K562 (cell line): ENCODE results near the gene DHX8. TPM values are rescaled to one million over a fixed set of nuclear protein-coding genes. Genes with fewer than 3 reads are reported as not detected.
A peak's percentile ranks its signal among the peaks of the same experiment; 100 is the strongest.

Source experiments
- AFF4 ChIP-seq: sonication (generic); formaldehyde crosslinking; IDR thresholded peaks from 2 replicates; pipeline ENCODE4 v1.8.0; 2023; ENCODE audit warnings: mild to moderate bottlenecking, missing genetic modification reagents
- CAMTA2 ChIP-seq: fragments of 250-450 bp; sonication (Bioruptor Pico); conservative IDR thresholded peaks from 2 replicates; pipeline ENCODE4 v1.5.1; 2022
- ETS2 ChIP-seq: IDR thresholded peaks from 2 replicates; pipeline ENCODE4 v1.6.1; 2016; ENCODE audit warnings: borderline replicate concordance, missing genetic modification characterization, mild to moderate bottlenecking, moderate library complexity, missing compliant biosample characterization; ENCODE audit not compliant: poor library complexity, severe bottlenecking
- NBN ChIP-seq: fragments of 450-650 bp; IDR thresholded peaks from 2 replicates; pipeline ENCODE4 v1.6.1; 2016; ENCODE audit warnings: low read depth, mild to moderate bottlenecking
- NCOA2 ChIP-seq, 2 experiments: fragments of 450-650 bp; IDR thresholded peaks; 2 replicates each; pipeline ENCODE4 v1.6.1; 2018; ENCODE audit warnings: mild to moderate bottlenecking in 2 of 2, moderate library complexity in 1 of 2; ENCODE audit not compliant: partially characterized antibody in 2 of 2
- NFATC3 ChIP-seq: fragments of 450-650 bp; IDR thresholded peaks from 2 replicates; pipeline ENCODE4 v1.6.1; 2017; ENCODE audit warnings: mild to moderate bottlenecking
- ZBTB2 ChIP-seq: fragments of 450-650 bp; IDR thresholded peaks from 2 replicates; pipeline ENCODE4 v1.6.1; 2016; ENCODE audit warnings: antibody characterized with exemption
- ZFP36 ChIP-seq: fragments of 150-350 bp; IDR thresholded peaks from 2 replicates; pipeline ENCODE4 v1.6.1; 2018; ENCODE audit warnings: low read length, low read depth; ENCODE audit not compliant: partially characterized antibody
- ZKSCAN3 ChIP-seq: fragments of 250-450 bp; sonication (Bioruptor Pico); IDR thresholded peaks from 2 replicates; pipeline ENCODE4 v1.4.0; 2020
- ZNF239 ChIP-seq: fragments of 250-450 bp; sonication (Bioruptor Pico); IDR thresholded peaks from 2 replicates; pipeline ENCODE4 v1.4.0; 2020; ENCODE audit warnings: mild to moderate bottlenecking
- ZNF280B ChIP-seq: fragments of 250-450 bp; sonication (Bioruptor Pico); IDR thresholded peaks from 2 replicates; pipeline ENCODE4 v1.5.1; 2021; ENCODE audit warnings: mild to moderate bottlenecking
- polyA plus RNA-seq, 8 experiments: library from polyadenylated mRNA; depleted of rRNA in 4 of 8; stranded (reverse) in 5 of 8; unstranded in 3 of 8; fragments of >200 nt; fragmentation: Nextera tagmentation in 2 of 8; fragmentation: Illumina TruSeq in 1 of 8; extraction: Ambion mirVana in 2 of 8; extraction: Trizol in 1 of 8; gene quantifications; 2 replicates each; pipeline versions ENCODE4 v1.2.1 to v1.2.3, GENCODE V29; 2011 to 2014; ENCODE audit warnings: inconsistent platforms in 1 of 8, missing spikeins in 1 of 8
- total RNA-seq, 7 experiments: library from RNA; depleted of rRNA in 6 of 7; stranded (reverse); fragments of >200 nt in 6 of 7; fragmentation: Illumina TruSeq in 2 of 7; extraction: Trizol in 2 of 7; gene quantifications; 2 replicates each; pipeline versions ENCODE4 v1.2.1 to v1.2.3, GENCODE V29; 2011 to 2021; ENCODE audit warnings: low replicate concordance in 1 of 7
- TF ChIP-seq, protein P1 (sequence below): fragments of 250-450 bp; sonication (Bioruptor Pico); IDR thresholded peaks from 2 replicates; pipeline ENCODE4 v1.8.0; 2021; ENCODE audit warnings: mild to moderate bottlenecking, moderate library complexity

DHX8 gene
- total and polyA plus RNA-seq, 9 of the 15 experiments (the other 6 are each of a cell fraction or from before 2014, with no cell fraction given): 16.7 to 42.5 (median 25.6) TPM

DNA sequence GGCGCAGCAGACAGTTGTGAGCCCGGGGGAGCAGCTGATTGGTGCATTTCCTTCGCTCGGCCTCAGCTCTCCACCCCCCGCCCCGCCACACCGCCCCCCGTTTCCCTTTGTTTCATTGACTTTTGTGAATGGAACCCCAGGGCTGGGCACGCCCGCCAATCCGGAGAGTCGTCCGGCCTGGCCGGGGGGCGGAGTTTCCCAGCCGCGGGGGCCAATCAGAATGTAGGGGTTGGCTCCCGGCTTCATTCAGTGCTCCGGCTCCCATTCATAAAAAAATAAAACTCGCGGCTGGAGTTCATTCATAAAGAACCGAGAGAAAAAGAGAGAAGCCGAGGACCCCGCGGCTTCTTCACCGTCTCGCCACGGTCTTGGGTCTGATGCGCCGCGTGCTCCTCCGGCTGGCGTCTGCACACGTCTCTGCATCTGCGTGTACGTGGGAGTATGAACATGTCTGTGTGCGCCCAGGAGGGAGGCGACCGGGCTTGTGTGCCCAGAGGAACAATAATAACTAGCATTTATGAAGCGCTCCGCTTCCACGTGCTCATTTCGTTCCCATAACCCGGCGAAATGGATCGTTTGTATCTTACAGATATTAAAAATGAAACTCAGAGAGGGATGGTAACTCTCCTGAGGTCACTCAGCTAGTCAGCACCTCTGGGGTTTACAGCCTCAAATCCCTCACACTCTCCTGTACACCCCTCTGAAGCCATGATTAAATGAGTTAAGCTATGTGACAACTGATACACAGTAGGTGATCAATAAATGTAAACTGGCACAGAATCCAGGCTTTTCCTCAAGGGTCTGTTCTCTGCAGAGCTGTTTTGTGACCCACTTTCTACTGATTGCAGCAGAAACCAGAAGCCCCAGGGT is 62.8 kb downstream of the DHX8 start, which contains the start of gene ETV4 (continued):
- TF ChIP-seq AFF4 (no peak), CAMTA2 (CRISPR knock-in tag) (no peak), NBN (no peak), NFATC3 (no peak), NCOA2 (IDR thresholded peaks at IDR 0.05; ENCODE audit: partially characterized antibody in 2 of 2) (no peak), ZBTB2 (no peak), ZNF239 (CRISPR knock-in tag) (no peak), ZKSCAN3 (no peak), ZFP36 (peak; percentile 49), ZNF280B (CRISPR knock-in tag) (no peak), ETS2 (tag) (no peak)
- TF ChIP-seq, protein P1, sequence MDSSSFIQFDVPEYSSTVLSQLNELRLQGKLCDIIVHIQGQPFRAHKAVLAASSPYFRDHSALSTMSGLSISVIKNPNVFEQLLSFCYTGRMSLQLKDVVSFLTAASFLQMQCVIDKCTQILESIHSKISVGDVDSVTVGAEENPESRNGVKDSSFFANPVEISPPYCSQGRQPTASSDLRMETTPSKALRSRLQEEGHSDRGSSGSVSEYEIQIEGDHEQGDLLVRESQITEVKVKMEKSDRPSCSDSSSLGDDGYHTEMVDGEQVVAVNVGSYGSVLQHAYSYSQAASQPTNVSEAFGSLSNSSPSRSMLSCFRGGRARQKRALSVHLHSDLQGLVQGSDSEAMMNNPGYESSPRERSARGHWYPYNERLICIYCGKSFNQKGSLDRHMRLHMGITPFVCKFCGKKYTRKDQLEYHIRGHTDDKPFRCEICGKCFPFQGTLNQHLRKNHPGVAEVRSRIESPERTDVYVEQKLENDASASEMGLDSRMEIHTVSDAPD (CRISPR knock-in tag): no peak
